Stimulated activated CD8-positive, alpha-beta memory T cell treated with anti-CD3 and anti-CD28 coated beads, Interleukin-12 subunit alpha, Interleukin-12 subunit beta, amount 100 ng/mL, for 4 hours (primary cell): ENCODE data around the gene SUCLG2.

Experiments
- DNase-seq: peaks from one replicate; pipeline ENCODE4 v3.0.0-alpha.2; 2020; ENCODE audit warnings: low read depth

The SUCLG2 gene

GRCh38 chr3:67458408-67458807 lies 196.0 kb downstream of the SUCLG2 start:
- DNase-seq = no peak

DNA sequence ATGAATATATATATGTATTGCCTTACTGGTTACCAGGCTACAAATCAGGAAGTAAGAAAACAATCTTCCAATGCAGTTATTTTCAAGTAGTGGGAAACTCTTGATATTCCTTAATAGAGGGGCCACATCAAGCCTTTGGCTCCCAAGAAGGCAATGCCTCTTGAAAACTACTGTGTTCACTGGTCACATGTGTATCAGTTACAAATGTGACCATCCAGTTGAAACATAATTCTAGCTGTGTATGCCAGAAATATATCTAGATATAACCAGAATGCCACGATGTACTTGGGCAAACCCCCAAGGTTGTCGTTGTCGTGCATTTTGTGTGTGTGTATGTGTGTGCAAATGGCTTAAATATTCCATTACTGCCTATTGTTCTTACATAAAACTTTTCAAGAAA lies 200.8 kb downstream of the SUCLG2 start:
- DNase-seq = no peak

- no peak for DNase-seq
These were observed 204.3 kb downstream of the SUCLG2 start for GRCh38 chr3:67450153-67450552.

DNA sequence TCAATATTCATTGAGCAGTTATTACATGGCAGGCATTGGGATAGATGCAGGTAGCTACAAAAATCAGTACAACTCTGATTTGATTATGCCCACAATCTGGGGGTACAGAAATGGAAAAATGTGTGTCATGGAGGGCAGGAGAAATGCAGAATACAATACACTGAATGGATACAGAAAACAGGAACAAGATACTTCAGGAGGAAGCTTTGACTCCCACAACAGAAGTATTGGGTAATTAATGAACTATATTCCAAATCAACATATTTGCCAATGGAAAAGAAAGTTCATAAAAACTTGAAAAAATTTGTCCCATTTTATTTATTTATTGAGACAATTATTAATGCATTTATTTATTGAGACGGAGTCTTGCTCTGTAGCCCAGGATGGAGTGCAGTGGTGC lies 207.0 kb downstream of the SUCLG2 start:
- DNase-seq = no peak

- DNase-seq = no peak
These were observed 216.6 kb downstream of the SUCLG2 start for GRCh38 chr3:67437789-67438188.

- DNase-seq = no peak
These were observed 217.3 kb downstream of the SUCLG2 start for GRCh38 chr3:67437090-67437489.

DNA sequence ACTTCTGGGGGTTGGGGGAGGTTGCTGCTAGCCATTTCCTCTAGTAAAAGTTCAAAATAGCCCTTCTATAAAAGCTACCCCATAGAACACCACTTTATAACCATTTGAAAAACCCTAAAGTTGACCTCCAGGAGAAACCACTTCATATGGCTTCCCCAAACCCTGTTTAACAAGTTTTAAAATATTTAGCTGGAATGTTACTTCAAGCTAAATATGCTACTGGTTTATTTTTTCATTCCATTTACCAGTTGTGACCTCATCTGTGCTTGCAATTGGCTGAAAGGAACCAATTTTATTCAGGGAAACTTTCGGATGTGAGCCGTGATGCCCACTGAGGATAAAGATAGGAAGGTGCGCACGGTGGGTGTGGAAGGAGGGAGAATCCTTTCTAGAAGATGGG lies 221.3 kb downstream of the SUCLG2 start:
- no peak for DNase-seq

- DNase-seq = no peak
These were observed 222.5 kb downstream of the SUCLG2 start for GRCh38 chr3:67431887-67432286.

DNA sequence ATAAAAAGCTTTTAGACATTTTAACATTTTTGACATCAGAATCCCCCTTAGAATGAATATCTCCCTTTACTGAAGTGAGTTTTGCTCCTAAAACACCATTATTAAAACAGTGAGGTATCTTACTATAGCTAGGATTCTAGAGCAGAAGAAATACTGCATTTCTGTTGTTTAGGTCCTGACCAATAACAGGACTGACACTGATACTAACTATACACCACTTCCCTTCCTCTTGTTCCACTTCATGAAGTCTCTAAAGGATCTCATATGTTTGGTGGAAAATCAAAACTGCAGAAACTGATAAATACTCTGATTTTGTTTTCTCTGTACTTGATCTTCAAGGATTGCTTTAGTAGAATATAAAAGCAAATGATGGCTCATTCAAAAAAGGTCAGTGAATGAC lies 230.7 kb downstream of the SUCLG2 start:
- DNase-seq = no peak

DNA sequence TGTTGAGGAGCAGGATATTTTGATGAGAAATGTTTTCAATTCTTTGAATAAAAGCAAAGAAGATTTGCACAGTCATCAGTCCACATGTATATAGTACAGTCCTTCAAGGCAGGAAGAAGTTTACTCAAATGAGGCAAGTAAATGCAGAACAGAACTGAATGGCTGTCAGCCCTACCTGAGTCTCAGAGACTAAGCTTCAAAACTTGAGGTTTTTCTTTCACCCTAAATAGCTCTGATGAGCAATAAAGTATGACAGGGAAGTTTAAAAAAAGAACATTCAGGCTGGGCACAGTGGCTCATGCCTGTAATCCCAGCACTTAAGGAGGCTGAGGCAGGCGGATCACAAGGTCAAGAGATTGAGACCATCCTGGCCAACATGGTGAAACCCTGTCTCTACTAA lies 232.5 kb downstream of the SUCLG2 start:
- DNase-seq = no peak

GRCh38 chr3:67419779-67420178 lies 234.6 kb downstream of the SUCLG2 start:
- no peak for DNase-seq

DNA sequence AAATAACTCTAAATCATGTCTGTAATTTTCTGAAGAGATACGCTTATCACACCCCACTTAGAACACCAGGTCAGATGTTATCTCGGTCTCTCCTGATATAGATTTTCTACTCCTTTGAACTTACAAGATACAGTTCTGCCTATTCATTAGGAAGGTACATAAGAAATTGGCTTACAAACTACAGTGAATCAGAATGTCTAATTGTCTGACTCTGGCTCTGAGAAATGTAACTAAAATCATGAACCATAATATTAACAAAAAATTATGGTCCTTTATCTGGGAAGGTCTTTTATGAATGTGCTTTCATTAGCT lies 235.2 kb downstream of the SUCLG2 start:
- no peak for DNase-seq

DNA sequence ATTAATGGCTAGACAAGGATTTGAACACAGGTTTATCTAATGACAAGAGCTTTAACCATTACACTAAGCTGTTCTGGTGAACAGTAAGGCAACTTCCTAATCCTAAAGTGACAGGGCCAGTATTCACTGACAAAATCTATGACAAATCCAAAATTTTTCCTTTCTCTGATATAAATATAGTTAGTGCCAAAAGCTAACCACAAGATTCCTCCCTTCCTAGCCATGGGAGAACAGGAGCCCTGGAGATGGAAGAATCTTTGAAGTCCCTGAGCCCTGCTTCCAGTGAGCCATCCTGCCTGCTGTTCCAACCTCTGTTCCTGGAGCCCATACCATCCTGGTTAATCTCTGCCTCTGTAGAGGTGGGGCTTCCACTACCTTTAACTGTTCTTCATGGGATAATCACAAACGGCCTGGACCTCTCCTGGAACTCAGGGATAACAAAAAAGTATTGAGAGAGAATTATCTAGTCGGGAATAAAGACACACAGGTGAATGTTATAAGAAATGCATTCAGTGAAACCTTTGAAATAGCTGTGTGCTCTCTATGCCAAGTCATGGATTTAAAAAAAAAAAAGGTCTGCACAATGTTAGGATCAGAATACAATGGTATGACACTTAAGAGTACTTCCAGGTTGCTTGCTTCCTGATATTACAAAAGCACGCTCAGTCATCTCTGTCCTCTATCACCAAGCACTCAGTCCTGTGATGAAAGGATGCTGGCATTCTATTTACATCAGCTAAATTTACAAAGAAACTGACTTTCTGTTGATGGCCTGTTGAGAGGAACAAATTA lies 235.8 kb downstream of the SUCLG2 start:
- DNase-seq = no peak

- DNase-seq = no peak
These were observed 237.7 kb downstream of the SUCLG2 start for GRCh38 chr3:67416703-67417102.

DNA sequence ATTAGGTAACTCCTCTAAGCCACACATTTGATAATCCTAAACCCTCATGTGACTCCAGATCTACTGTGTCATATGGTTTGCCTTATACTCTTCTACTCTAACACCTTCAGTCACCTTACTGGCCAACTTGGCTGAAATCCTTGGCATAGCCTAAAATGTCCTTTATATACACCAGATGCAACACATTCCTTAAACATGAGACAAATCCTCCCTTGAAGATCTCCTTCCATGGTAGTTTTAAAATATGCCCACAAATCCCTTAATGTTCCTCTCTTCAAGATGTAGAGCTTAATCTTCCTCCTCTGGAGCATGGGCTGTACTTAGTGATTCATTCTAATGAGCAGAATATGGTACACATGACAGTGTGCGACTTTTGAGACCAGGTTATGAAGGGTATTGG lies 238.9 kb downstream of the SUCLG2 start:
- DNase-seq = no peak

- no peak for DNase-seq
These were observed 239.7 kb downstream of the SUCLG2 start for GRCh38 chr3:67414740-67415139.

DNA sequence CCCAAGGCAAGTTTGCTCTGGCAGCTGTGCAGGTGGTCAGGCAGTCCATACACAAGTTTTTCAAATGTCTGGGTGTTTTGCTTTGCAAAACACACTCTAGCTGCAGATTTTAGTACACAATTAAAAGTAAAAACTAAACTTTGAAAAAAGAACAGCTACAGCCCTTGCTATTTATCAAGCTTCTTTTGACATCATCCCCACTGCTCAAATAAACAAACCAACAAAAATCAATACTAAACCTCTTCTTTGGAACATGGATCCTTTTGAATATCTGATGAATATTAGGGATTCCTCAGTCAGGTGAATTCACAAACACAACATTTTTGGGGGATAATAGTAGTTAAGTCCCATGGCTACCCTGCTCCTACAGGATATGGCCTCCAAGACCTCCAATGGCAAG lies 249.2 kb downstream of the SUCLG2 start:
- no peak for DNase-seq

DNA sequence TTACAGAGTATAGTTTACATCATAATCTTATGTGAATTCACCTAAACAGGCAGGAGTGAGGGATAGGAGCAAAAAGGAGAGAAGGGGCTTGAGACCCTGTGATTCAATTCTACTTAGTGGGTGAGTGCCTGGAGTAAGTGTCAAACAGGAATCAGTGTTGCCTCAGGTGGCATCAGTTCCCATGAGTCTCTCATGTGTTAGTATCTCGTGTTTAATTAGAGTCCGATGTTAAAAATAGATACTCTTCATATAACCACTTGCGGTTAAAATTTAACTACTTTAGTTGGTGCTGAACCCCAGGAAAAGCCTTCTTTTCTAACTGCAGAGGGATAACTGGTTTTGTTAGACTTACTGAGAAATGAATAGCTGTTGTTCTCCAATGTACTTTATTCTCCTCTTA lies 251.5 kb downstream of the SUCLG2 start:
- DNase-seq = no peak

GRCh38 chr3:67401921-67402320 lies 252.5 kb downstream of the SUCLG2 start:
- DNase-seq = no peak

GRCh38 chr3:67400476-67400875 lies 253.9 kb downstream of the SUCLG2 start:
- DNase-seq = no peak

DNA sequence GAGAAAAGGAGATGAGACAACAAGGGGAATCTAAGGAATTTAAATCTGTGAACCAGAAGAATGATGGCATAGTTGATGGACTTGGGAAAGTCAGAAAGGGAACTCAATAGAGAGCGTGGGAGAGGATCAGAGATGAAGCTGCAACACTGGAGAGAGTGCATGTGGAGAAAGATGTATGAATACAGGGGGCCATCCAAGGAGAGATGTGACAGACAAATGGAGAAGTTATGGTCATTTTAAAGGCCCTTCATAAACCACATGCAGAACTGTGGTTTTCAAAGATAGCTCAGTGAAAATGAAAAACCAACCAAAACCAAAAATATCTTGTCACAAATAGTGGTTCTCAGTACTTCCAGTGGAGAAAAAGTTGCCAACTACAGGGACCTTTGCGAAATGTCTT lies 265.2 kb downstream of the SUCLG2 start:
- no peak for DNase-seq

DNA sequence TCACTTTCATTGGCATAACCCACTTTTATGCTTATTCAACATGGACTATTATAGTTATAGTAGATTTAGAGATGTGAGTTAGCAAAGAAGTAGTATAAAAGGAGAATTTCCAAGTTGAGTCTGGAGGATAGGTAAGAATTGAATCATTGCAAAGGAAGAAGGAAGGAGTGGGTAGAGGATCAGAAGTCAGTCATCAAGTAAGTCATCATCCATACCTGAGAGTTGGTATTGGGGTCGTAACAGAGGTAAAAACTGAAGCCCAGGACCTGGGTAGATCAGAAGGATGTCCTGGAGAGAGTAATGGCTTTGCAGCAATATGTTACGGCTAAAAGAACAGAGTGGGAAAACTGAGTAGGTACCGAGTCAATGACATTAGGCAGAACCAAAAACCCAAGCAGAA lies 265.7 kb downstream of the SUCLG2 start:
- DNase-seq = no peak

DNA sequence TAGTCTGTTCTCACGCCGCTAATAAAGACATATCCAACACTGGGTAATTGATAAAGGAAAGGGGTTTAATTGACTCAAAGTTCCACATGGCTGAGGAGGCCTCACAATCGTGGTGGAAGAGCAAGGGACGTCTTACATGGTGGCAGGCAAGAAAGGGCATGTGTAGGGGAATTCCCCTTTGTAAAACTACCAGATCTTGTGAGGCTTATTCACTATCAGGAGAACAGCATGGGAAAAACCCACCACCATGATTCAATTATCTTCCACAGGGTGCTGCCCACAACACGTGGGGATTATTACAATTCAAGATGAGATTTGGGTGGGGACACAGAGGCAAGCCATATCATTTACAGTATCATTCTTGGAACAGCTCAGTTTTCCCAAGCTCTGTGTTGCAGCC lies 268.0 kb downstream of the SUCLG2 start:
- DNase-seq = no peak

DNA sequence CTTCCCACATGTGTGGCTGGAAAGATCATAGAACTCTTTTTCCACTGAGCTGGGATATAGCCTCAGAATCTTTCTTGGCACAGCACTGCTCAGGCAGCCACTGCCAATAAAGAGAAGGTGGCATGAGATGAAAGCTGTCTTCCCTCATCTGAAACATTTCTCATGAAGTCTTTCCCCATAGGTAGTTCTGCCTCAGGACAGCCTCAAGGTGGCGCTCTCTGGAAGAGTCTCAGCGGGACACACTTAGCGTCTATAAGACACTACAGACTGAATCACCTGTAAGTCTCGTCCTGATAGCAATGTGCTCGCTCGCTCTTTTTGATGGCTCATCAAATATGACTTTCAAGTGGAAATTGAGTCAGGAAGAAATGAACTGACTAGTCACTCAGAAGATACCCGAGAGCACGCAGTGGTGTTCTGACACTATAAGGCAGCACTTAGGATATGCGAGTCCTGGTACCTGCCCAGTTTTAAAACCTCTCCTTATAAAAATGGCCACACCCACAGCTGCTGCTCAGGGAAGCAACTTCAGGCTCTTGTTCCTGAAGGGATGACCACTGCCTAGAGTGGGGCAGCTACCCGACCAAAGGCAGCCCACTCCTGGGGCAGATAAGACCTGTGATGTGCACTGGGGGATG lies 269.5 kb downstream of the SUCLG2 start:
- DNase-seq = no peak
